Endothelial cell of umbilical vein (primary cell): ENCODE data around the gene PXMP4. TPM values are rescaled to one million over a fixed set of nuclear protein-coding genes. Genes with fewer than 3 reads are reported as not detected.

ENCODE experiments used
- BruUV-seq: library from RNA; stranded (reverse); fragments of 400-500 nt; replicated peaks from 2 replicates; lab custom pipeline; 2021; lab: Mats Ljungman, UMichigan
- CTCF ChIA-PET: fragments of 300-600, 350-600 bp; sonication (Branson Sonifier 250); formaldehyde crosslinking; loops from one replicate; lab custom pipeline; 2021; ENCODE audit warnings: antibody characterized with exemption, inconsistent platforms; lab: Charles Lee
- POLR2A ChIA-PET: fragments of 300-600, 350-600 bp; sonication (Branson Sonifier 250); formaldehyde crosslinking; loops from one replicate; lab custom pipeline; 2021; ENCODE audit warnings: antibody characterized with exemption, inconsistent platforms; lab: Charles Lee
- DNase-seq: peaks from one replicate; pipeline ENCODE4 v3.0.0-alpha.2; 2011; ENCODE audit warnings: low read depth, low spot score
- FAIRE-seq: peaks from 2 replicates; lab custom pipeline; 2011; peaks lifted over from hg19 to GRCh38; lab: Jason Lieb, UNC
- H2AFZ ChIP-seq: 2 replicates; pipeline ENCODE4 v1.6.0; 2012; ENCODE audit warnings: low read depth, low read length, control low read depth, inconsistent platforms
- H3K27ac ChIP-seq: 2 replicates; pipeline ENCODE4 v1.5.1; 2011; ENCODE audit warnings: low read depth, mild to moderate bottlenecking, control low read depth, low read length, moderate library complexity; ENCODE audit not compliant: insufficient read depth
- H3K27me3 ChIP-seq, 2 experiments: 2 replicates each; pipeline versions ENCODE4 v1.6.0 to v1.6.1; 2011; ENCODE audit warnings: low read length in 2 of 2, mixed read lengths in 1 of 2; ENCODE audit not compliant: control insufficient read depth in 2 of 2, insufficient read depth in 2 of 2
- H3K36me3 ChIP-seq, 2 experiments: 2 replicates in 1 of 2; 3 replicates in 1 of 2; pipeline ENCODE4 v1.5.1; 2011; ENCODE audit warnings: low read length in 2 of 2, mild to moderate bottlenecking in 1 of 2, moderate library complexity in 1 of 2; ENCODE audit not compliant: control insufficient read depth in 2 of 2, insufficient read depth in 2 of 2; ENCODE audit errors: extremely low read depth in 1 of 2
- H3K4me1 ChIP-seq: 3 replicates; pipeline ENCODE4 v1.5.1; 2011; ENCODE audit warnings: mild to moderate bottlenecking, low read length; ENCODE audit not compliant: control insufficient read depth, insufficient read depth; ENCODE audit errors: extremely low read depth
- H3K4me2 ChIP-seq: 2 replicates; pipeline ENCODE4 v1.6.1; 2011; ENCODE audit warnings: low read length, control low read depth, mixed read lengths; ENCODE audit not compliant: insufficient read depth
- H3K4me3 ChIP-seq, 3 experiments: fragments of 200-600 bp in 1 of 3; sonication (generic), shearing (Covaris generic) in 1 of 3; replicated peaks in 1 of 3; 2 replicates each; pipeline ENCODE4 v1.5.1; 2011 to 2016; ENCODE audit warnings: control low read depth in 3 of 3, low read length in 3 of 3, mild to moderate bottlenecking in 2 of 3, inconsistent platforms in 1 of 3, low read depth in 1 of 3, moderate library complexity in 1 of 3; ENCODE audit not compliant: insufficient read depth in 1 of 3
- H3K79me2 ChIP-seq: 2 replicates; pipeline ENCODE4 v1.6.0; 2012; ENCODE audit warnings: low read length, inconsistent platforms; ENCODE audit not compliant: control insufficient read depth, insufficient read depth
- H3K9ac ChIP-seq: replicated peaks from 2 replicates; pipeline ENCODE3; 2011; ENCODE audit warnings: low read length, control low read depth; ENCODE audit not compliant: insufficient read depth; ENCODE audit errors: extremely low read depth
- H3K9me1 ChIP-seq: replicated peaks from 3 replicates; pipeline ENCODE4 v1.6.0; 2011; ENCODE audit warnings: mild to moderate bottlenecking, low read length; ENCODE audit not compliant: control insufficient read depth, insufficient read depth; ENCODE audit errors: extremely low read depth
- H3K9me3 ChIP-seq: replicated peaks from 2 replicates; pipeline ENCODE4 v1.5.1; 2012; ENCODE audit warnings: low read length, inconsistent platforms; ENCODE audit not compliant: control insufficient read depth, insufficient read depth
- H4K20me1 ChIP-seq: replicated peaks from 2 replicates; pipeline ENCODE3; 2011; ENCODE audit warnings: mild to moderate bottlenecking, low read length; ENCODE audit not compliant: control insufficient read depth, insufficient read depth; ENCODE audit errors: extremely low read depth
- EZH2 ChIP-seq: IDR thresholded peaks from 2 replicates; pipeline ENCODE4 v1.6.1; 2012; ENCODE audit warnings: borderline replicate concordance, low read depth, mild to moderate bottlenecking, moderate library complexity, low read length, inconsistent platforms; ENCODE audit not compliant: severe bottlenecking
- FOS ChIP-seq: IDR thresholded peaks from 2 replicates; pipeline ENCODE4 v1.6.1; 2011; ENCODE audit warnings: mild to moderate bottlenecking, low read length, moderate library complexity, borderline replicate concordance; ENCODE audit not compliant: insufficient read depth
- GATA2 ChIP-seq: IDR thresholded peaks from 2 replicates; pipeline ENCODE4 v1.7.0; 2011; ENCODE audit warnings: low read depth, mild to moderate bottlenecking, moderate library complexity, mixed read lengths, low read length; ENCODE audit not compliant: insufficient read length, insufficient read depth
- JUN ChIP-seq: IDR thresholded peaks from 2 replicates; pipeline ENCODE4 v1.6.1; 2011; ENCODE audit warnings: borderline replicate concordance, low read depth; ENCODE audit not compliant: insufficient read length, insufficient read depth
- MYC ChIP-seq: IDR thresholded peaks from one replicate; pipeline ENCODE4 v1.6.1; 2011; ENCODE audit warnings: mild to moderate bottlenecking, low read depth, low read length
- POLR2A ChIP-seq: IDR thresholded peaks from 2 replicates; pipeline ENCODE4 v1.6.1; 2012; ENCODE audit warnings: low read depth, mild to moderate bottlenecking, control low read depth, low read length
- POLR2AphosphoS5 ChIP-seq: IDR thresholded peaks from 2 replicates; pipeline ENCODE4 v1.6.1; 2012; ENCODE audit warnings: low read depth, mild to moderate bottlenecking, control low read depth, low read length, moderate library complexity; ENCODE audit not compliant: insufficient read depth
- dilution Hi-C: fragments of 300-500 bp; cut with MboI; formaldehyde crosslinking; loops from one replicate; pipeline ENCODE4 v1.15.0; 2019; ENCODE audit warnings: low sequenced_read_pairs; ENCODE audit not compliant: extremely low pct_ligation_motif_present
- intact Hi-C: fragments of 100-400 bp; cut with micrococcal nuclease; formaldehyde crosslinking; loops from one replicate; pipeline ENCODE4 v1.10.0; 2022
- polyA plus RNA-seq, 4 experiments: library from polyadenylated mRNA; depleted of rRNA in 3 of 4; stranded (reverse) in 3 of 4; unstranded in 1 of 4; fragments of >200 nt; gene quantifications; 2 replicates each; pipeline versions ENCODE4 v1.2.1 to v1.2.3, GENCODE V29; 2011 to 2012; ENCODE audit warnings: missing spikeins in 1 of 4
- total RNA-seq: library from RNA; stranded (reverse); gene quantifications from 2 replicates; pipeline ENCODE4 v1.2.3, GENCODE V29; 2021
- TF ChIP-seq, protein P1 (sequence below): IDR thresholded peaks from 2 replicates; pipeline ENCODE4 v1.6.1; 2011; ENCODE audit not compliant: insufficient read depth, insufficient read length
- TF ChIP-seq, protein P2 (sequence below), 2 donors: IDR thresholded peaks; 1 replicate in 1 of 2; 2 replicates in 1 of 2; pipeline ENCODE4 v1.5.1; 2011; ENCODE audit warnings: low read length in 2 of 2, mild to moderate bottlenecking in 2 of 2, moderate library complexity in 2 of 2, control low read depth in 1 of 2, inconsistent platforms in 1 of 2, low read depth in 1 of 2; ENCODE audit not compliant: insufficient read depth in 1 of 2; ENCODE audit errors: extremely low read depth in 1 of 2

Gene PXMP4
- total and polyA plus RNA-seq, 2 donors (not counting 3 experiments of a cell fraction or from before 2014, with no cell fraction given), result 6.9 to 8.5 TPM

DNA sequence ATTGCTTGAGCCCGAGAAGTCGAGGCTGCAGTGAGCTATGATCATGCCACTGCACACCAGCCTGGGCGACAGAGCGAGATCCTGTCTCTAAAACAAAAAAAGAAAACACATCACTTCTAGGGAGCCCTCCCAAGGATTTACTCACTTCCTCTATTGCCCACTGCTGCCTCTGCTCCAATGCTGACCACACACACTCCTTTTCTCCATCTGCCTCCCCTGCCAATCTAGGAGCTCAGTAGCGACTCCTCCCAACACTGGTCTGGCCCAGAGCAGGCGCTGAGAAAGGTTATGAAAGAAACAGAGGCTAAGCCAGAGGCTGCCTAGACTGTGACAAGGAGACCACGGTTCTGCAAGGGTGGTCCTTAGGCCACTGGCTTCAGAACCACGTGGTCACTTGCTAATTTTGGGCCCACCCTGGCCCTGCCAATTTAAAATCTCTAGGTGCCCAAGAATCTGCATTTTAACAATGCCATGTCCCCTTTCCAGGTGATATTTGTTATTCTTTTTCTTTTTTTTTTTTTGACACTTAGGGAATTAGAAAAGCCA, 32.7 kb downstream of the PXMP4 start:
- no TSS peak for BruUV-seq
- POLR2A ChIA-PET, result no interaction called here
- DNase-seq (peak; percentile 14), FAIRE-seq (peak; percentile 78)
- H3K9me1 ChIP-seq, result no peaks in the 10 kb centered on the region
- H2AFZ ChIP-seq, result peak overlapping the region; percentile 46
- no peaks in the 10 kb centered on the region for H3K36me3 ChIP-seq
- dilution Hi-C loops, result no loop called here
- peaks cover 36% of the 10 kb centered on the region for H3K4me1 ChIP-seq
- H3K9ac ChIP-seq, result no peak overlapping the region
- CTCF ChIA-PET, result interaction anchor here (0.6 to 1.9 kb wide), 4 partner anchors 19 to 104 kb away, joined by 3 to 7 read pairs (median 4); partner anchors contain the start of gene PXMP4
- intact Hi-C loops, result loop anchor here (2.0 to 5.0 kb wide), 2 partner anchors 21 to 45 kb away; partner anchors contain the start of genes ACTL10 and ZNF341
- no peaks in the 10 kb centered on the region for H4K20me1 ChIP-seq
- H3K4me3 ChIP-seq, result no peak overlapping the region
- no peak overlapping the region for H3K27ac ChIP-seq
- H3K79me2 ChIP-seq, result peaks cover 17% of the 10 kb centered on the region
- H3K9me3 ChIP-seq, result no peaks in the 10 kb centered on the region
- H3K27me3 ChIP-seq, result no peaks in the 10 kb centered on the region
- no peak for TF ChIP-seq EZH2
- TF ChIP-seq MYC, result no peak
- no peak for TF ChIP-seq FOS
- TF ChIP-seq JUN, result no peak
- TF ChIP-seq, protein P1, sequence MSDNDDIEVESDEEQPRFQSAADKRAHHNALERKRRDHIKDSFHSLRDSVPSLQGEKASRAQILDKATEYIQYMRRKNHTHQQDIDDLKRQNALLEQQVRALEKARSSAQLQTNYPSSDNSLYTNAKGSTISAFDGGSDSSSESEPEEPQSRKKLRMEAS, result no peak
- TF ChIP-seq, protein P2, sequence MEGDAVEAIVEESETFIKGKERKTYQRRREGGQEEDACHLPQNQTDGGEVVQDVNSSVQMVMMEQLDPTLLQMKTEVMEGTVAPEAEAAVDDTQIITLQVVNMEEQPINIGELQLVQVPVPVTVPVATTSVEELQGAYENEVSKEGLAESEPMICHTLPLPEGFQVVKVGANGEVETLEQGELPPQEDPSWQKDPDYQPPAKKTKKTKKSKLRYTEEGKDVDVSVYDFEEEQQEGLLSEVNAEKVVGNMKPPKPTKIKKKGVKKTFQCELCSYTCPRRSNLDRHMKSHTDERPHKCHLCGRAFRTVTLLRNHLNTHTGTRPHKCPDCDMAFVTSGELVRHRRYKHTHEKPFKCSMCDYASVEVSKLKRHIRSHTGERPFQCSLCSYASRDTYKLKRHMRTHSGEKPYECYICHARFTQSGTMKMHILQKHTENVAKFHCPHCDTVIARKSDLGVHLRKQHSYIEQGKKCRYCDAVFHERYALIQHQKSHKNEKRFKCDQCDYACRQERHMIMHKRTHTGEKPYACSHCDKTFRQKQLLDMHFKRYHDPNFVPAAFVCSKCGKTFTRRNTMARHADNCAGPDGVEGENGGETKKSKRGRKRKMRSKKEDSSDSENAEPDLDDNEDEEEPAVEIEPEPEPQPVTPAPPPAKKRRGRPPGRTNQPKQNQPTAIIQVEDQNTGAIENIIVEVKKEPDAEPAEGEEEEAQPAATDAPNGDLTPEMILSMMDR (IDR thresholded peaks at IDR 0.05; ENCODE audit: extremely low read depth in 1 of 2, insufficient read depth in 1 of 2, low read depth in 1 of 2, low read length in 2 of 2), result no peak
- no peak for TF ChIP-seq POLR2A
- no peak for TF ChIP-seq GATA2
- TF ChIP-seq POLR2AphosphoS5, result no peak
- H3K4me2 ChIP-seq, result no peak overlapping the region
